ENCODE data around the gene SMAD7. TPM values are rescaled to one million over a fixed set of nuclear protein-coding genes. Genes with fewer than 3 reads are reported as not detected.

Gene SMAD7
- total RNA-seq, 1 donor from 2014 or later, result 77.6 TPM

- H3K4me1 Mint-ChIP-seq, result peaks cover 72% of the 10 kb centered on the region
- no peaks in the 10 kb centered on the region for H3K9me3 Mint-ChIP-seq
- H3K4me3 Mint-ChIP-seq, result no peak overlapping the region
- H3K27ac Mint-ChIP-seq, result peak overlapping the region; percentile 99
- no peak for DNase-seq (ENCODE audit: low spot score in 2 of 2, unreplicated experiment in 2 of 2)
- no peaks in the 10 kb centered on the region for H3K27me3 Mint-ChIP-seq (ENCODE audit: low read depth)
- H3K36me3 Mint-ChIP-seq, result peaks cover 13% of the 10 kb centered on the region
- TF ChIP-seq CTCF (IDR thresholded peaks at IDR 0.05; ENCODE audit: unreplicated experiment), result no peak
Observed at GRCh38 chr18:48921305-48922225, 29.2 kb downstream of the SMAD7 start.

GRCh38 chr18:48920408-48921038, 30.2 kb downstream of the SMAD7 start:
- peak overlapping the region; percentile 19 for H3K4me3 Mint-ChIP-seq
- peak overlapping the region; percentile 93 for H3K27ac Mint-ChIP-seq
- no peaks in the 10 kb centered on the region for H3K27me3 Mint-ChIP-seq (ENCODE audit: low read depth)
- no peak for DNase-seq (ENCODE audit: low spot score in 2 of 2, unreplicated experiment in 2 of 2)
- peaks cover 13% of the 10 kb centered on the region for H3K36me3 Mint-ChIP-seq
- H3K9me3 Mint-ChIP-seq, result no peaks in the 10 kb centered on the region
- H3K4me1 Mint-ChIP-seq, result peaks cover 72% of the 10 kb centered on the region
- no peak for TF ChIP-seq CTCF (IDR thresholded peaks at IDR 0.05; ENCODE audit: unreplicated experiment)

GRCh38 chr18:48919547-48919946, 31.2 kb downstream of the SMAD7 start:
- no peak for TF ChIP-seq CTCF (IDR thresholded peaks at IDR 0.05; ENCODE audit: unreplicated experiment)
- peak overlapping the region; percentile 77 for H3K27ac Mint-ChIP-seq
- no peaks in the 10 kb centered on the region for H3K9me3 Mint-ChIP-seq
- H3K36me3 Mint-ChIP-seq, result peaks cover 13% of the 10 kb centered on the region
- no peak overlapping the region for H3K4me3 Mint-ChIP-seq
- no peak for DNase-seq (ENCODE audit: low spot score in 2 of 2, unreplicated experiment in 2 of 2)
- H3K4me1 Mint-ChIP-seq, result peaks cover 72% of the 10 kb centered on the region
- H3K27me3 Mint-ChIP-seq (ENCODE audit: low read depth), result no peaks in the 10 kb centered on the region

DNA sequence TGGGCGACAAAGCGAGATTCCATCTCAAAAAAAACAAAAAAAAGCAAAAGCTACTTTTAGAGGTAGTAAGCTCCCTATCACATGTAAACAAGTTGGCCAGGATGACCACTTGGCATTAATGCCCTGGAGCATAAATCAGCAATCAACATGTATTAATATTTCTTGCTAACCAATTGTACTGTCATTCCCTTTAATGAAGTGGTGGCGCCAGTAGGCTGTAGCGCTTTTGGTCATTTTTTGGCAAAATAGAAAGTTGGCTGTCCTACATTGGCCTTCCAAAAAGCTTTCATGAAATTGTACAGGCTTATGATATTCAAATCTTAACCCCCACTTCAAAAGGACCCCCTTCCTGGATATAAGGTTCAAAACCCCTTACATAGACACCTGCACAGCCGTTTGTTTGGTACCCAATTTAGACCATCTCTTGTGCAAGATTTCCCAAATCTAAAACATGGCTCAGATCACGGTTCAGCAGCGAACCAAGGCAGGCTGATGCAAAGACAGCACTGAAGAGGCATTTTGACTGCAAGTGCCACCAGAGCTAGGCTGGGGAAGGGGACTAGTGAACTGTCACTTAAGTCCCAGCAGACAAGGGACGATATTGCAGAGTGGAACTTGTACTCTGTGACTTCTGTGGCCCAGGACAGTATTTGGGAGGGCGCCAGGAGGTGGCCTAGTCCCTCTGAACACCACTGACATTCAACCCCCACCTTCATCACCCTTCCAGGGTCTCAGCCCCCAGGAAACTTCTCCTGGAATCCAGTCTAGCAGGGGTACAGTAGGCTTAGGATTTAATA, 31.9 kb downstream of the SMAD7 start:
- peaks cover 71% of the 10 kb centered on the region for H3K4me1 Mint-ChIP-seq
- DNase-seq (ENCODE audit: low spot score in 2 of 2, unreplicated experiment in 2 of 2), result no peak
- H3K9me3 Mint-ChIP-seq, result no peaks in the 10 kb centered on the region
- H3K4me3 Mint-ChIP-seq, result no peak overlapping the region
- peaks cover 13% of the 10 kb centered on the region for H3K36me3 Mint-ChIP-seq
- no peaks in the 10 kb centered on the region for H3K27me3 Mint-ChIP-seq (ENCODE audit: low read depth)
- TF ChIP-seq CTCF (IDR thresholded peaks at IDR 0.05; ENCODE audit: unreplicated experiment), result no peak
- peak overlapping the region; percentile 9 for H3K27ac Mint-ChIP-seq

- TF ChIP-seq CTCF (IDR thresholded peaks at IDR 0.05; ENCODE audit: unreplicated experiment), result no peak
- DNase-seq (ENCODE audit: low spot score in 2 of 2, unreplicated experiment in 2 of 2), result no peak
Observed at GRCh38 chr18:48917579-48918517, 32.9 kb downstream of the SMAD7 start.

More at GRCh38 chr18:48917579-48918517, 32.9 kb downstream of the SMAD7 start:
- Mint-ChIP-seq H3K27ac (peak overlapping the region; percentile 70), H3K27me3 (ENCODE audit: low read depth) (no peaks in the 10 kb centered on the region), H3K9me3 (no peaks in the 10 kb centered on the region), H3K4me1 (peaks cover 61% of the 10 kb centered on the region), H3K36me3 (peaks cover 13% of the 10 kb centered on the region), H3K4me3 (no peak overlapping the region)

All from mesothelial cell of epicardium (in vitro differentiated cells).